WI38 (cell line): ENCODE measurements around the gene MIPOL1.

Experiments
- H3K4me3 ChIP-seq: 2 replicates; pipeline ENCODE4 v1.5.1; 2011; ENCODE audit warnings: low read depth, mild to moderate bottlenecking, control low read depth, low read length
- TF ChIP-seq, protein P1 (sequence below): IDR thresholded peaks from 2 replicates; pipeline ENCODE4 v1.5.1; 2012; ENCODE audit warnings: low read depth, mild to moderate bottlenecking, control low read depth, low read length

Gene MIPOL1

DNA sequence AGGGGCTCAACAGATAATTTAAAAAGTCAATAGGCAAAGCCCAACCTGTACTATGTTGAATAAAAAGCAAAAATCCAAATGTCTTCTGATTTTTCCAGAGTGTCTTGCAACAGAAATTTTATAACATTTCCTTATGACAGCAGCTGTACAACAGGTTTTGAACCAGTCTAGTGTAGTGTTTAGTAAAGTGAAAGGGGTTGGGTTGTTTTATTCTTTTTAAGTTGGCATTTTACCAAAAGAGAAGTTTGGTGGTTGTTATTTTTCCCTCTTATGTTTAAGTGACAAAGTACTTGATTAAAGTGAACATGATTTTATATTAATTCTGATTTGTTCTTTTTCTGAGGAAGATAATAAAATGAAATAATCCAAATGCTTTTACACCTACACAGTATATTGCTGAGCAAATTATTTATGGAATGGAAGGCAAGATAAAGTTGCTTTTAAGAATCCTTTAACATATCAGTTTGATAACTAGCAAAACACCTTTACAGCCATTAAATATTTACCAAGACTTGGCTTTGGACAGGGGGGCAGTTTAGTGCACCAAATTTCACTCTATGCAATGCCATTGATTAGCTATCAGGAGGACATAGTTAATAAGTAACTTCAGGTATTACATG, 268.4 kb downstream of the MIPOL1 start:
- no peak overlapping the region for H3K4me3 ChIP-seq
- TF ChIP-seq, protein P1, sequence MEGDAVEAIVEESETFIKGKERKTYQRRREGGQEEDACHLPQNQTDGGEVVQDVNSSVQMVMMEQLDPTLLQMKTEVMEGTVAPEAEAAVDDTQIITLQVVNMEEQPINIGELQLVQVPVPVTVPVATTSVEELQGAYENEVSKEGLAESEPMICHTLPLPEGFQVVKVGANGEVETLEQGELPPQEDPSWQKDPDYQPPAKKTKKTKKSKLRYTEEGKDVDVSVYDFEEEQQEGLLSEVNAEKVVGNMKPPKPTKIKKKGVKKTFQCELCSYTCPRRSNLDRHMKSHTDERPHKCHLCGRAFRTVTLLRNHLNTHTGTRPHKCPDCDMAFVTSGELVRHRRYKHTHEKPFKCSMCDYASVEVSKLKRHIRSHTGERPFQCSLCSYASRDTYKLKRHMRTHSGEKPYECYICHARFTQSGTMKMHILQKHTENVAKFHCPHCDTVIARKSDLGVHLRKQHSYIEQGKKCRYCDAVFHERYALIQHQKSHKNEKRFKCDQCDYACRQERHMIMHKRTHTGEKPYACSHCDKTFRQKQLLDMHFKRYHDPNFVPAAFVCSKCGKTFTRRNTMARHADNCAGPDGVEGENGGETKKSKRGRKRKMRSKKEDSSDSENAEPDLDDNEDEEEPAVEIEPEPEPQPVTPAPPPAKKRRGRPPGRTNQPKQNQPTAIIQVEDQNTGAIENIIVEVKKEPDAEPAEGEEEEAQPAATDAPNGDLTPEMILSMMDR = no peak

DNA sequence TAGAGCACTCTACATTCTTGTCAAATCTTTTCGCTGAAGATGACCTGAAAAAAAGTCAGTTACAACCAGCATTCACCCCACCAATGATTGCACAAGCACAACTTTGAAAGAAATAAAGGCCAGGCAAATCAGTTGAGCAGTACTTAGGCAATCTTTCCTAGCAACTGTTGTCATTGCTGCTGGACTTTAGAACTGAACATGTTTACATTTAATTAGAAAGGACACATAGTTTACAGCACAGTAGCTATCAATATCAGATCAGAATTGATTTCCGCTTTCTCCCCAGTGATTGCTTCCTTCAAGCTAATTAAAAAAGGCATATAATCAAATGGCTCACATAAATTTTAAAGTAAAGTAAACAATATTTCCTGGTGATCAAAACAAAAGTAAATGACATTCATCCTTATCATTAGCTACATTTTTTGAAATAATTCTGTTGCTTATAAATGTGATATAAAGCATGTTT, 268.9 kb downstream of the MIPOL1 start:
- no peak overlapping the region for H3K4me3 ChIP-seq
- TF ChIP-seq, protein P1 = no peak

DNA sequence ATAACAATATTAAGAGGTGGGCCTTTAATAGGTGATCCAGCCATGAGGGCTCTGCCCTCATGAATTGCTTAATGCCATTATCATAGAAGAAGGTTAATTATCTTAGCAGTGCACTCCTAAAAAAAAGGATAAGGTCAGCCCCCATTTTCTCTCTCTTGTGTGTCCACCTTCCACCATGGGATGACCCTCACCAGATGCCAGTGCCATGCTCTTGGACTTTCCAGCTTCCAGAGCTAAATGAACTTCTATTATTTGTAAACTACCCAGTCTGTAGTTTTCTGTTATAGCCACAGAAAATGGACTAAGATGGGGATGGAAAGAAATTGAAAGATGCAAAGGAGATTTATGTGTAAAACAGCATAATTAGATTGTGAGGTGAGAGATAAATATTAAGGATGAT, 271.9 kb downstream of the MIPOL1 start:
- no peak overlapping the region for H3K4me3 ChIP-seq
- TF ChIP-seq, protein P1 = no peak

DNA sequence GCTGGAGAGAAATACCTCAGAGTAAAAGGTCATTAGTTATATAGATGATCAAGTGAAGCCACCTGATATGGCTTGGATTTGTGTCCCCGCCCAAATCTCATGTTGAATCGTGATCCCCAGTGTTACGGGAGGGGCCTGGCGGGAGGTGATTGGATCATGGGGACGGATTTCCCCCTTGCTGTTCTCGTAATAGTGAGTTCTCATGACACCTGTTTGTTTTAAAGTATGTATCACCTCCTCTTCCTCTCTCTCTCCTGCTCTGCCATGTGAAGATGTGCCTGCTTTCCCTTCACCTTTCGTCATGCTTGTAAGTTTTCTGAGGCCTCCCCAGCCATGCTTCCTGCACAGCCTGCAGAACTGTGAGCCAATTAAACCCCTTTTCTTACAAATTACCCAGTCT, 272.5 kb downstream of the MIPOL1 start:
- TF ChIP-seq, protein P1 = no peak
- H3K4me3 ChIP-seq = no peak overlapping the region

DNA sequence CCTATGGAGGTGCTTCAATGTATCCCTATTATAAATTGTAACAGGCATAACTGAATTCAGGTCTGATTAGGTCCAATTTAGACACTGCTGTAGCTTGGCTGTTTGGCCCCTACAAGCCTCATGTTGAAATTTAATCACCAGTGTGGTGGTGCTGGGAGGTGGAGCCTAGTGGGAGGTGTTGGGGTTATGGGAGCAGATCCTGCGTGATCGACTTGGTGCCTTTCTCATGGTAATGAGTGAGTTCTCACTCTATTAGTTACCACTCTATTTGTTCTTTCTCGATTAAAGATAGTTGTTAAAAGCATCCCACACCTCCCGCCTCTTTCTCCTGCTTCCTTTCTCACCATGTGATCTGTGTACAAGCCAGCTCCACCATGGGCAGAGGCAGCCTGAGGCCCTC, 275.2 kb downstream of the MIPOL1 start:
- TF ChIP-seq, protein P1 = no peak
- no peak overlapping the region for H3K4me3 ChIP-seq

DNA sequence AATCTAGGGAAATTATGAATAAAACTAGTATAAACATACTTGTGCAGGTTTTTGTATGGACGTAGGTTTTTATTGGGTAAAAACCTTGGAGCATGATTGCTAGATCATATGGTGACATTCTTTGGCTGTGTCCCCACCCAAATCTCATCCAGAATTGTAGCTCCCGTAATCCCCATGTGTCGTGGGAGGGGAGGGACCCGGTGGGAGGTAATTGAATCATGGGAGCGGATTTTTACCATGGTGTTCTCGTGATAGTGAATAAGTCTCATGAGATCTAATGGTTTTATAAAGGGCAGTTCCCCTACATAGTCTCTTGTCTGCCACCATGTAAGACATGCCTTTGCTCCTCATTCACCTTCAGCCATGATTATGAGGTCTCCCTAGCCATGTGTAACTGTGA, 276.5 kb downstream of the MIPOL1 start:
- no peak overlapping the region for H3K4me3 ChIP-seq
- TF ChIP-seq, protein P1 = no peak

DNA sequence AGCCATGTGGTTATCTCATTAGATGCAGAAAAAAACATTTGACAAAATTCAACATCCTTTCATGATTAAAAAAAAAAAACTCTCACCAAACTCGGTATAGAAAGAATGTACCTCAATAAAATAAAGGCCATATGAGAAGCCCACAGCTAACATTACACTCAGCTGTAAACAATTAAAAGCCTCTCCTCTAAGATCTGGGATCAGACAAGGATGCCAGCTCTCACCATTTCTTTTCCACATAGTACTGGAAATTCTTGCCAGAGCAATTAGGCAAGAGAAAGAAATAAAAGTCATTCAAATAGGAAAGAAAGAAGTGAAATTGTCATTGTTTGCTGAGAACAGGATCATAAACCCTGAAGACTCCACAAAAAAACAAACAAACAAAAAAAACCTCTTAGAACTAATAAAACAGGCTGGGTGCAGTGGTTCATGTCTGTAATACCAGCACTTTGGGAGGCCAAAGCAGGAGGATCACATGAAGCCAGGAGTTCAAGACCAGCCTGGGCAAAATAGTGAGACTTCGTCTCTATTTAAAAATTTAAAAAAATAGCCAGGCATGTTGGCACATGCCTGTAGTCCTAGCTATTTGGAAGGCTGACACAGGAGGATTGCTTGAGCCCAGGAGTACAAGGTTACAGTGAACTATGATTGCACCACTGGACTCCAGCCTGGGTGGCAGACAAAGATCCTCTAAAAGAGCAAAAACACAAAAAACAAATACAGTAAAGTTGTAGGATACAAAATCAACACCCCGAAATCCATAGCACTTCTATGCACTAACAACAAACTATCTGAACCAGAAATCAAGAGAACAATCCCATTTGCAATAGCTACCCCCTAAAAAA, 282.9 kb downstream of the MIPOL1 start:
- no peak overlapping the region for H3K4me3 ChIP-seq
- TF ChIP-seq, protein P1 = no peak
